Right kidney (tissue), 1 donor: Measurements from ENCODE around the gene VPS16.
A peak's percentile ranks its signal among the peaks of the same experiment; 100 is the strongest.
"Not testable (repeated sequence)": the region's sequence is repeated elsewhere in the genome, so short reads cannot be mapped to it uniquely, and the experiment has no call there.

ENCODE experiments used
- DNase-seq: peaks from one replicate; pipeline ENCODE4 v3.0.0-alpha.2; 2016

VPS16 gene

DNA sequence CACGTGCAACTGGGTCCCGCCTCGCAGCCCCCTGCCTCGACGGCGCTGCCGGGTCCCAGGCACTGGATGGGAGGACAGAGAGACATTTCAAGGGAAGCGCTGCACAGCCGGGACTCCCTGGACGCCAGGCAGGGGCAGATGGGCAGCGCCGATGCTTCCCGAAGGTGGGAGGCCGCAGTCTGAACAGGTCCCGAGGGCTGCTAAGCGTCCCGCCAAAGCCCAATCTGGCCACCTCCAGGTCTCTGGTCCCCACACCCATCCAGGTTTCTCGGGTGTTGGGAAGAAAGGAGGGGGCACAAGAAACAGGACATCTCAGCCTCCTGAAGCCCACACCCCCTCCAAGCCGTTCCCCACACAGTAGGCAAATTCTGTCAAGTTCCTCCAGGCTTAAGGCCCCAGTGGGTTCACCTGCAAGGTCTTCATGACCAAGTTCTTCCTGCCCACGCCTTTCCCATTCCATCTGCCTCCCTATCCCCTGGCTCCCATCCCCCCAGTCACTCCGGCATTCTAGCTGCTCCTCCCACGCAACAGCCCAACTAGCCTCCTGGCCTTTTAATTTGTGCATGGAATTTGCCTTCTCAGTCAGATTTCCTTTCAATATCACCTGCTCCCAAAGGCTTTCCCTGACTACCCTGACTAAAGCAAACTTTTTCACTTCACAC is 34.7 kb upstream of the VPS16 start:
- DNase-seq = peak; percentile 46

DNA sequence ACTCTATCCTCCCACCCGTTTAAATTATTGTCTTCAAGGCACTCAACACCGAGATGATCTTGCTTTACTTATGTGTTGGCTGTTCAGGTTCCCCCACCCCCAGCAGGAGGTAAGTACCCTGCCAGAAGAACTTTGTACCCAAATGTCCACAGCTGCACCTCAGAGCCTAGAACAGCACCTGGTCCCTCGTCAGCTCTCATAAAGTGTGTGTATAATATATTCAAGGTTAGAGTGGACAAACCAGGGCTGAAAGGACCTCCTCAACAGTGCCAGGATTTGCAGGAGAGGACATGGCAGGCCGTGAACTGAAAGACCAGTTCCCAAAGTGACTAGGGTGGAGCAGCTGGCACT is 34.2 kb upstream of the VPS16 start:
- peak; percentile 22 for DNase-seq

DNA sequence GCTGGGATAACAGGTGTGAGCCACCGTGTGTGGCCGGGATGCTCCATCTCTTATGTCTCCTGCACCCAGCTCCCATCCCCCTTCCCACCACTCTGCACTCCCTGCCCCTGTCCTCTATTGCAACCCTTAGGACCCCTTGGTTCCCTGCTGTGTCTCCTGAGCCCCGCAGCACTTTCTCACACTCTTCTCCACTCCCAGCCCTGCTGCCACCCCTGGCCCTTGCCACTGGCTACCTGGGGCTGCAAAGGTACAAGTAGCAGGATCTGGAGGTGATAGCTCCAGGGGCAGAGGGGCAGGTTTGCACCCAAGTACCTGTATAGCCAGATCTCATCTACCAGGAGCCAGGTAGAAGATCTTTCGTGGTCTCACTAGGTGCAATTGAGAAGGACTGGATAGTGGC is 33.5 kb upstream of the VPS16 start:
- DNase-seq = no peak

DNA sequence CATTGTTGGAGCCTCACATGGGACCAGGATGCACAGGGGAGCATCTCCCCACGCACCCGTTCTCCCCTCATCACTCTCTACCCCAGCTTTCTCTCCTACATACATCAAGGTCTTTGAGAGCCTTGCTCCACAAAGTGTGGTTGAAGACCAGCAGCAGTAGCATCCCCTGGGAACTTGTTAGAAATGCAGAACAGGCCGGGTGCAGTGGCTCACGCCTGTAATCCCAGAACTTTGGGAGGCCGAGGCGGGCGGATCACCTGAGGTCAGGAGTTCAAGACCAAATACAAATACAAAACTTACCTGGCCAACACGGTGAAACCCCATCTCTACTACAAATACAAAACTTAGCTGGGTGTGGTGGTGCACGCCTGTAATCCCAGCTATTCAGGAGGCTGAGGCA is 32.6 kb upstream of the VPS16 start:
- not testable (repeated sequence) for DNase-seq

DNA sequence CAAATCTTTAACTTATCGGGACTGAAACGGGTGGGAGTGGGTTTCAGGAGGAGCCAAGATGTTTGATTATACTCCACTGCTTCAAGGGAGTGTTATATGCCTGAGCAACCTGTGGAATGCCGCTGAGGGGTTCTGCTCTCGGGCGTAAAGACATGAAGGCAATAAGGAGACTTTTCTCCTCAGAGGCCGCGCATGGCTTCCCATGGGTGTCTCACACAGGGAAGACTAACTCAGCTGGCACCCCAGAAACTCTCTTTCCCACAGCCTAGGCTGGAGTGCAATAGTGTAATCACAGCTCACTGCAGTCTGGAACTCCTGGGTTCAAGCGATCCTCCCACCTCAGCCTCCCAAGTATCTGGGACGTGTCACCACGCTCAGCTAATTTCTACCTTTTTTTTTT is 30.9 kb upstream of the VPS16 start:
- DNase-seq = no peak

DNA sequence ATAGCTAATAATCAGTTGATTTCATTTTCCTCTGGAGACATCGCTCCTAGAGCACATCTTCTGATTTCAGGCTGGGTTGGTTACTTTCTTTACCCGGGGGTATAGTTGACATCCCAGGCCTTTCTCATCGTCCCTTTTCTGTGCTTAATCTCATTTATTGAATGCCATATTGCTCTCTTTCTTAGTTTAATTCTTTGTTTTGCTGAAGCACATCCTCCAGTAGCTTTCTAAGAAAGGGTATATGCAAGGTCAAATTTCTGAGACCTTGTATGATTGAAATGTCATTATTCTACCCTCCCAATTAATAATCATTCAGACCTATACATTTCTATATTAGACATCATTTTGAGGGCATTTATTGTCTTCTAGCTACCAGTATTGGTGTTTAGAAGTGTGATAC is 28.4 kb upstream of the VPS16 start:
- DNase-seq = no peak

DNA sequence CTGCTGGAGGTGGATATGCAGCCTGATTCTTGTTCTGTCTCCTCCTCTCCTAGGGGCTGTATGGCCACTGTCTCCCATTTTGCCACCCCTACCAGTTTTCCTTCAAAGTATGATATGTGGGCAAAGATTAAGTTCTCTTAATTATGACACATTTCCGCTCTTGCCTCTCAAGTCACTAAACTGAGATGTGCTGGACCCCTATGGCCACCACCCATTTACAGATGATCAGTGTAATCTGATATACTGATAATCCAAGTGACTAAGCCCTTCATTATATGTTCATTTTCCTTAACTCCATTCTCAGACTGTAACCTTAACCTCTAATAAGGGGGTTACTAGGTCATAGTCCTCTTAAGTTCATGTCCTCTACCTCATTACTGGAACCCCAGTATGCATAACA is 26.5 kb upstream of the VPS16 start:
- no peak for DNase-seq

DNA sequence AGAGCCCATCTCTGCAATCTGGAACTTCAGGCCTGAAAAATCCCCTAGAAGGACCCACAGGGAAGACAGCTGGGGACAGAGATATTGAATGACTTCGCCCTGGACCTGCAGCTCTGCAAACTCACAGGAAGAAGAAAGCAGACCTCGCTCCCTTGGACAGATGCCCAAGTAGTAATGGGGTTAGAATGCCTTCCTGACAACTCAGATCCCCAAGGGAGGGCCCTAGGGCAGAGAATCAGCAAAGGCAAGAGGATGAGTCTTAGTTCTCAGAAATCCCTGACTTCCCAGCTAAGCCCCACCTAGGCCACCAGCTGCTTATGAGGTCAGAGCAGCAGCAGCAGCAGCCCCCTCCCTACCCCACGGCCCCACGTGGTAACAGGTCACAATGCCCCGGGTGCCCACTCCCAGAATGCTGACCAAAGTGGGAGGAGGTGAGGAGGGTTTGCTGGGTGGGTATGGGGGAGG is 25.9 kb upstream of the VPS16 start, which contains the start of gene C20orf141:
Gene C20orf141 (plus strand): TSS at position 401 of the 465 bp plus-strand sequence. CDS start 198 bp downstream, outside the sequence.
- no peak for DNase-seq

DNA sequence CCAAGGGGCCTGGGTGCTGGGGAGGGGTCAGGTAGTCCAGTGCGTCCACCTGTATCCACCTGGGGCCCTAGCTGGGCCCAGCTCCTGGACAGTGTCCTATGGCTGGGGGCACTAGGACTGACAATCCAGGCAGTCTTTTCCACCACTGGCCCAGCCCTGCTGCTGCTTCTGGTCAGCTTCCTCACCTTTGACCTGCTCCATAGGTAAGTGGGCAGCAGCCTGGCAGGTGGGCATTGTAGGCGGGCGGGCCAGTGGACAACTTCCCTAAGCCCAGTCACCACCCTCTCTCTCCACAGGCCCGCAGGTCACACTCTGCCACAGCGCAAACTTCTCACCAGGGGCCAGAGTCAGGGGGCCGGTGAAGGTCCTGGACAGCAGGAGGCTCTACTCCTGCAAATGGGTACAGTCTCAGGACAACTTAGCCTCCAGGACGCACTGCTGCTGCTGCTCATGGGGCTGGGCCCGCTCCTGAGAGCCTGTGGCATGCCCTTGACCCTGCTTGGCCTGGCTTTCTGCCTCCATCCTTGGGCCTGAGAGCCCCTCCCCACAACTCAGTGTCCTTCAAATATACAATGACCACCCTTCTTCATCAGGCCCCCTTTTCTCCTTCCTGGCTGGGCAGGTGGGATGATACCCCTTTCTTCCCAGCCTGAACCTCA is 25.2 kb upstream of the VPS16 start:
- DNase-seq = no peak

DNA sequence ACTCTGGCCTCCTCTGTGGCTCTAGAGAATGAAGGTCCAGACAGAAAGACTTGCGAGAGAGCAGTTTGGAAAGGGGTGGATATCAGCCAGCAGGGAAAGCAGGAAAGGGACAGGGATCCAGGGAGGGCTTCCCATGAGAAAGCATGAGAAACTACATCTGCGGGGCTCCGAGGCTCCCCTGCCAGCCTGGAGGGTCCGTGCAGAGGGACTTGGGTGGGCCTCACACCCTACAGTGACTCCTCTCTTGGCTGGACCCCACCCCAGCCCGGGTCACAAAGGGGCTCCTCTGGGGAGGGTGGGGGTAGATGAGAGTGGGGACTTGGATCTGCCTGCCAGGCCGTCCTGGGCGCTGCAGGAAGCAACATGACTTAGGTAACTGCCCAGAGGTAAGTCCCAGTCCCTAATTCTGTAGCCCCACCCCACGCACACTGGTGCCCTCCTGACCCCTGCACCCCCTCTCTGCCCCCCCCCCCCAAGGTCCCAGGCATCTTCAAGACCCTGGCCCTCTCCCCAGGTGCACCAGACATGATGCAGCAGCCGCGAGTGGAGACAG is 24.4 kb upstream of the VPS16 start, which contains the start of gene TMEM239:
Gene TMEM239 (plus strand): TSS at position 335 of the 553 bp plus-strand sequence. CDS start 191 bp downstream, at position 526.
- no peak for DNase-seq

DNA sequence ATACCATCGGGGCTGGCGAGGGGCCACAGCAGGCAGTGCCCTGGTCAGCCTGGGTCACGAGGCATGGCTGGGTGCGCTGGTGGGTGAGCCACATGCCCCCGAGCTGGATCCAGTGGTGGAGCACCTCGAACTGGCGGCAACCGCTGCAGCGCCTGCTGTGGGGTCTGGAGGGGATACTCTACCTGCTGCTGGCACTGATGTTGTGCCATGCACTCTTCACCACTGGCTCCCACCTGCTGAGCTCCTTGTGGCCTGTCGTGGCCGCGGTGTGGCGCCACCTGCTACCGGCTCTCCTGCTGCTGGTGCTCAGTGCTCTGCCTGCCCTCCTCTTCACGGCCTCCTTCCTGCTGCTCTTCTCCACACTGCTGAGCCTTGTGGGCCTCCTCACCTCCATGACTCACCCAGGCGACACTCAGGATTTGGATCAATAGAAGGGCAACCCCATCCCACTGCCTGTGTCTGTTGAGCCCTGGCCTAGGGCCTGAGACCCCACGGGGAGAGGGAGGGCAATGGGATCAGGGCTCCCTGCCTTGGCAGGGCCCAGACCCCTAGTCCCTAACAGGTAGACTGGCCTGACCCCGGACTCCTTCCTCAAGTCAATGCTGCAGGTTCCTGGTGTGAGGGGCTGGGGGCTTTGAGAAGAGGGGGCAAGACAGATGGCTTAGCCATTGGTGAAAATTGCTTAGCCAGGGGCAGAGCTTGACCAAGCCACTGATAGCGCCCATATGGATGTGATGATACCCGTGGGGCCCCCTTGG is 23.8 kb upstream of the VPS16 start:
- no peak for DNase-seq

DNA sequence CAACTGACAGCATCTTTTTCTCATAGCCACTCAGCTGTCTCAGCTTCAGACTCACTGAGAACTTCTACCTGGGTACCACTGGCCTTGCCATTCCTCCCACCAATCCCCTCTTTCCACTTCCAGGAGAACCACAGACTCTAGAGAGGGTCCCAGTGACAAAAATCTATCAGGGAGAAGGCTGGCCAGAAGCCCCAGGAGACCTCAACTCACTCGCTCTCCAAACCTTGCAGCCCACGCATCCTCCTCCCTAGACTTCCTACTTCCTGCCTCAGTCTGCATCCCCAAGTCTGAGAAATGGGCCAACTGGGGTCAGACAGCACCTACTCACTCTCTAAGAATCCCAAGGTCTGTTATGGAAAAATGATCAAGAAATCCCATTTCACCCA is 23.2 kb upstream of the VPS16 start:
- no peak for DNase-seq

DNA sequence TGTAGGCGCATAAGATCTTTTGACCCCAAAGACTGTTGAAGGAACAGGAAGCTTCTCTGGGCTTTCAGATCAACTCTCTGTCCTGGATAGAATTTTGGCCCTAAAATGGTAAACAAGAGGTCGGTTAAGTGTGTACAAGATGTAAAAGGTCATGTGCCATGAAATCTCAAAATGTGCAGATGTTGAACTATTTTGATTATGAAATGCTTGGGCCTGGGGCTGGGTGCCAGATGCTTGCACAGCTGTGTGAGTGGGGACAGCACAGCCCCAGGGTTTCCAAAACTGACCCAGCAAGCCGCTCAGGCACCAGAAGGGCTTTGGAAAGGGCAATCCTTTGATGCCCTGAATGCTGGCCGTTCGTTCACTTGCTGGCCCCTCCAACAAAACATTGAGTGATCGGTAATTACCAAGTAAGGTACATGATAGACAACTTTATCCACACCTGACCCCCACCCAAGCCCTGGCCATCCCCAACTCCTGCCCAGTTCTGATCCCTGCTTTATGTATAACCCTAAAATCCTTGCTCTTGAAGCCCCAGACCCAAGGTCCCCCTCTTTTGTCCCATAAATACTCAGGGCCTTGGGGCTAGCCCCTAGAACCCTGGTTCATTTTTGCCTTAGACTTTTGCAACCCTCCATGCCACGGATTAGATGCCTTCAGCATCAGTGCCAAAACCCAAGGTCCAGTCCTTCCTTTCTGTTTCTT is 22.5 kb upstream of the VPS16 start:
- no peak for DNase-seq

DNA sequence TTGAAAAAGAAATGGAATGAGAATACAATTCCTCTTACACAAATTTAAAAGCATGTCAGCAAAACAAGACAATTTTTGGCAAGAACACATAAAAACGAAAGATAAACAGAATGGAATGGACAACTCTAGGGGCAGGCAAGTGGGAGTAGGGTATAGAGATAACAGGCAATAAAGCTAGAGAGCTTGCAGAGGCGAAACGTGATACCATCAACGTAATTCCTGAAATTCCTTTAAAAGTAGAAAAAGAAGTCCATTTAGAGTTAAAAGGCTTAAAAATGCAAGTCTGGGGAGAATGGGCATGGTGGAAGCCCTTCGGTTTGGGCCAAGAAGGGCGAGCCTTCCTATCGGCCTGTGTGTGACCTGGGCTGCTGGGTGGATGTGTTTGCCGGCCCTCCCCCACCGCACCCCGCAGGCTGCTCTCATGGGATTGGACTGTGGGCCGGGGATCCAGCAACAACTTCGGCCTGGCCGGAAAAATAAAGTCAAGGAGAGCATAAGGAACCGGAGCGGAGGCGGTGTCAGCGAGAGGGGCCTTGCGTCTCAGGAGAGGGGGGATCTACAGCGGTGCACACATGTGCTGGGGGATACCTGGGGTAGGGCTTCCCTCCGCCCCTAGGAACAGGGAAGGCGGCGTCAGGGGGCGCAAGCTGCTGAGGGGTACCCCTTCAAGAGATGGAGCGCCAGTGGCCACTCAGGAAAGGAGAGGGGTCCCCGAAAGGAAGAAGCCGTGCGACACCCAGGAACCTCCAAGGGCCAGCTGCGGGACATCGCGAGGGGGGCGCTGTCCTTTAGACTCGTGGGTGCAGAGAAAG is 20.3 kb upstream of the VPS16 start:
- peak; percentile 80 for DNase-seq

DNA sequence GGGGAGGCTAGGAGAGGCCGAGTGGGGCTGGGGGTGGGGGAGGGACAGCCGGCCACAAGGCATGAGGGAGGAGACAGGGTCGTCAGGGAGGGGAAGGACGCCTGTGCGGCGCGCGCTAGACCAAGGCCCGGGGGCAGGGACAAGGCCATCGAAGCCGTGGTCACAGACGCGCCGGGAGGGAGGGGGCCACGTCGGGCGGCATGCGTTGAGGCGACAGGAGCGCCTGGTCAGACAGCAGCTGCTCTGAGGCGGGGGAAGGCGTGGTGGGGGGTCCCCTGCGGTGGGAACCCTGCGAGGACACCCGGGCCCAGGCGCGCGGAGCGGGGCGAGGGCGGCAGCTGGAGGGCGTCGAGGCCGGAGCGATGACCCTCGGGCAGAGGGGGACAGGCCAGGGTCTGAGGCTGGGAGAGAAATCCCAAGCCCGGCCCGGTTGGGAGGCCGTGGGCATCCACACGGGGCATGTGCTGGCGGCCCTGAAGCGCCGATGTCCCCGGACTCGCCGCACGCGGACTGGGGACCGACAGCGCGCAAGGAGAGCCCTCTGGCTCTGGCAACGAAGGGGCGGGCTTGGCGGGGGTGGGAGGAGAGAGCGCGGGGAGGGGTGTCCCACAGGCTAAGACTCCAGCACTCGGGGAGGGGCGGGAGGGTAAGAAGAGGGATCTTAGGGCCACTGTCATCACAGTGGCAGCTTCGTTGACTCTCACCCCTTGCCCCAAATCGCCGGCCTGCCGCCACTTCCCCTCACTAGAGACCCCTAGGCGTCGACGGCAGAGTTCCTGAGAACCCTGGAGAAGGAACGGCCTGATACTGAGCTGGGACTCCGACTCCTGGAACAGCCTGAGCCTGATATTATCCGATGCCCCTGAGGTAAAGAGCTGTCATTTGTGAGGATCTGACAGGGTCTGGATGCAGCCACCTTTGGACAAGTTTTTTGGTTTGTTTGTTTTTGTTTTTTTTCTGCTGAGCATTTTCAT is 19.4 kb upstream of the VPS16 start:
- DNase-seq = peak; percentile 67

DNA sequence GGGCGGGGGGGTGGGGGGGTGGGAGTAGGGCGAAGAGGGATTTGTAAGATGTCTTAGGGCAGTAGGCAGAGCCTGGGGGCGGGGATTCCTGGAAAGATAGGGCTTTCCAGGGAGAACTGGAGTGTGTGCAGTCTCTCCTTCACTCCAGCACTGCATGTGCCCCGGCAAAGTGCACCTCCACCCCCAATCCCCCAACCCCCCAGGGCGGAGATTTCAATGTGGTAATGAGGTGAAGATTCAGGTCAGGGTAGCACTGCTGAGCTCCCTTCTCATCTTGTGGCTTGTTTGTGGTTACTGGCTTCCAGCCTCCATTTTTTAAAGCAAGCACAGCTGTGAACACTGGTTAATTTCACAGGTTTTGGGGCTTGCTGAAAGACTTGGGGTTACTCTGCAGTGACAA is 18.5 kb upstream of the VPS16 start:
- no peak for DNase-seq

DNA sequence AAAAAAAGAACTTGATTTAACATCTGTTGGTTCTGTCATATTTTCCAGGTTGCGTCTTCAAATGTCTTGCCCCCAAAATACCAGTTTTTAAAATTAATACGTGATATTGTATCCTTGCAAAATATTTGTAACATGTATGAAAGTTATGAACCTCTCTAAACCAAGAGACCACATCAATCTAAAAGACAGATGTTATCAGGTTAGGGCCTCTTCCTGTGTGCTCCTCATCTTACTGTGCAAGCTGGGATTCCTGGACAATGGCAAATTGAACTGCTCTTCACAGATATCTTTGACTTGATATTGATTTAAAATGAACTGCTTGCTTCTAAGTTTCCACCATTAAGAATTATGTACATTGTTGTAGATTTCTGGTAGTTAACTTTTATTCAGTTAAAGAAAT is 14.8 kb upstream of the VPS16 start:
- DNase-seq = no peak

DNA sequence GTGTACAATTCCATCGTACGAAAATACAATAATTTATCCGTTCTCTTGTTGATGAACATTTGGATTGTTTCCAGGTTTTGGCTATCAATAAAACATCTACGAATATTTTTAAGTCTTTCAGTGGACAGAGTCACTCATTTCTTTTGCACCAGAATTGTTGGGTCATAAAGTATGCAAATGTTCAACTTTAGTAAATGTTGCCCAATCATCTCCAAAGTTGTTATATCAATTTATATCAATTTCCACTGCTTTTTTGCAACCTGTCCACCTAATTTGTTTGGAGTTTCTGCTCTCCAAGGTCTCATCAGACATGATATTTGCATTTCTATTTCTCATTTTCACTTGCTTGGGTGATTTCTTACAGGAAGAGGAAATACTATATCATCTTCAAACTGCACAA is 13.9 kb upstream of the VPS16 start:
- no peak for DNase-seq

DNA sequence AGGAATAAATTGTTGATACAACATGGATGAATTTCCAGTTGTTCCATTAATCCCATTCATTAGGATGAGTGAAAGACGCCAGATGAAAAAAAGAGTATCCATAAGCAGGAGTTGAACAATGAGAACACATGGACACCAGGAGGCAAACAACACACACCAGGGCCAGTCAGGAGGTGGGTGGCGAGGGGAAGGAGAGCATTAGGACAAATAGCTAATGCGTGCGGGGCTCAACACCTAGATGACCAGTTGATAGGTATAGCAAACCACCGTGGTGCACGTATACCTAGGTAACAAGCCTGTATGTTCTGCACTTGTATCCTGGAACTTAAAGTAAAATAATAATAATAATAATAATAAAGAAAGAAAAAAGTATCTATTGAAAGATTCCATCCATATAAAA is 11.2 kb upstream of the VPS16 start:
- DNase-seq = no peak

DNA sequence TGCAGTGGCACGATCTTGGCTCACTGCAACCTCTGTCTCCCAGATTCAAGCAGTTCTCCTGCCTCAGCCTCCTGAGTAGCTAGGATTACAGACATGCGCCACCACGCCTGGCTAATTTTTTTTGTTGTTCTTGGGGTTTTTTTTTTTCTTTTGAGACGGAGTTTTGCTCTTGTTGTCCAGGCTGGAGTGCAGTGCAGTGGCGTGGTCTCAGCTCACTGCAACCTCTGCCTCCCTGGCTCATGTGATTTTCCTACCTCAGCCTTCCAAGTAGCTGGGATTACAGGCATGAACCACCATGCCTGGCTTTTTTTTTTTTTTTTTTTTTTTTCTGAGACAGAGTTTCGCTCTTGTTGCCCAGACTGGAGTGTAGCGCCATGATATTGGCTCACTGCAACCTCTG is 9.3 kb upstream of the VPS16 start:
- not testable (repeated sequence) for DNase-seq
